Measurements from ENCODE around the gene NPIPA7.
"Not testable (repeated sequence)": the region's sequence is repeated elsewhere in the genome, so short reads cannot be mapped to it uniquely, and the experiment has no call there.

NPIPA7 gene

GRCh38 chr16:16417914-16418544 is 39.1 kb downstream of the NPIPA7 start:
- in situ Hi-C loops (cut with MboI; ENCODE audit: low sequenced_read_pairs) = not testable (repeated sequence)

GRCh38 chr16:16420515-16420914 is 41.6 kb downstream of the NPIPA7 start:
- in situ Hi-C loops (cut with MboI; ENCODE audit: low sequenced_read_pairs) = not testable (repeated sequence)

- in situ Hi-C loops (cut with MboI; ENCODE audit: low sequenced_read_pairs) = not testable (repeated sequence)
Measured at GRCh38 chr16:16425146-16425545, 46.2 kb downstream of the NPIPA7 start.

GRCh38 chr16:16431135-16431534 is 52.2 kb downstream of the NPIPA7 start:
- in situ Hi-C loops (cut with MboI; ENCODE audit: low sequenced_read_pairs) = not testable (repeated sequence)

GRCh38 chr16:16434711-16435110 is 55.8 kb downstream of the NPIPA7 start:
- in situ Hi-C loops (cut with MboI; ENCODE audit: low sequenced_read_pairs) = not testable (repeated sequence)

- in situ Hi-C loops (cut with MboI; ENCODE audit: low sequenced_read_pairs) = not testable (repeated sequence)
Measured at GRCh38 chr16:16441401-16441800, 62.5 kb downstream of the NPIPA7 start.

Measured in HL-60/S4 treated with phorbol 12-myristate 13-acetate at 8.2 ng/mL for 4 days and 3 days (cell line).